ENCODE results near the gene SIK1.

The SIK1 gene

GRCh38 chr21:43371786-43372185 is 55.1 kb downstream of the SIK1 start:
- no peak for TF ChIP-seq CTCF (IDR thresholded peaks at IDR 0.05; ENCODE audit: control extremely low read depth, extremely low read depth, low read depth, missing control alignments)
- DNase-seq (ENCODE audit: extremely low spot score) = no peak
- ChIA-PET POLR2A (no interaction called here), CTCF (no interaction called here)

GRCh38 chr21:43370888-43371570 is 55.9 kb downstream of the SIK1 start:
- CTCF ChIA-PET = no interaction called here
- TF ChIP-seq CTCF (IDR thresholded peaks at IDR 0.05; ENCODE audit: control extremely low read depth, extremely low read depth, low read depth, missing control alignments) = no peak
- POLR2A ChIA-PET = no interaction called here
- no peak for DNase-seq (ENCODE audit: extremely low spot score)

- ChIA-PET POLR2A (no interaction called here), CTCF (no interaction called here)
- no peak for TF ChIP-seq CTCF (IDR thresholded peaks at IDR 0.05; ENCODE audit: control extremely low read depth, extremely low read depth, low read depth, missing control alignments)
- DNase-seq (ENCODE audit: extremely low spot score) = no peak
Measured at GRCh38 chr21:43370091-43370658, 56.8 kb downstream of the SIK1 start.

DNA sequence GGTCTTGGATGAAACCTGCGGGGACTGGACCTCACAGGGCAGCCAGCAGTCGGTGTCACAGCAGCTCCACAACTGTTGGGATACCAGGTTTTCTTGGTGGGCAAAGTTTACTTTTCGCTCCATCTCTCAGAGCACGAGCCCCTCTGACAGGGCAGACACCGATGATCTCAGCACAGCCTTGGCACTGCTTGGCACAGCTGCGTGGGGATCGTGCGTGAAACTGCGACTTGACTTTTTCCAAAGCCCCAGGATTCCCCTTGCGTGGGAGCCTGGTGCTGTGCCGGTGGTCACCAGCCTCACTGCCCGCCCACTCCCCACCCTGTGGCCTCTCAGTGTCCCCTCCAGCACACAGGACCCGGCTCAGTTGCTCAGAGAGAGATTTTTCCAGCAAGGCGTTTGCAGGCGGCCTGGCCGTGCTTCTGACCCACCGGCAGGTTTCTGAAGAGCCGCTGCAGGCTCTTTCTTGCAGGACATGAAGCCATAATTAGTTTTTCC is 57.3 kb downstream of the SIK1 start:
- POLR2A ChIA-PET = no interaction called here
- DNase-seq (ENCODE audit: extremely low spot score) = no peak
- no peak for TF ChIP-seq CTCF (IDR thresholded peaks at IDR 0.05; ENCODE audit: control extremely low read depth, extremely low read depth, low read depth, missing control alignments)
- CTCF ChIA-PET = no interaction called here

DNA sequence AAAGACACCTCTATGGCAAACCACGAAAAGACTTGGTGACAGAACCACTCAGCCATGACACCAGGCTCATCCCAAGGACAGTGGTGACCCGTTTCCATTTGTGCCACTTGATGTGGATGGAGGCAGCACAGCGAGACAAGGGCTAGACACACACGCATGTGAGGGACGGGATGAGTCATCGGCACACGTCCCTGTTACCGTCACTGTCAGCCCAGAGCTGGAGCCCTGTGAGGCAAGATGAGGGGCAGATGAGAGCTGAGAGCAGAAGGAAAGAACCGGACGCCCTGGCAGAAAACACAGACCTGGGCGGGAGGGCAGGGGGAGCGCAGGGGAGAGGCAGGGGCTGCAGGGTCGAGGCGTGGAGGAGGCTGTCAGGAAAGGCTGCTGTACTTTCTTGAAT is 57.8 kb downstream of the SIK1 start:
- ChIA-PET POLR2A (no interaction called here), CTCF (no interaction called here)
- TF ChIP-seq CTCF (IDR thresholded peaks at IDR 0.05; ENCODE audit: control extremely low read depth, extremely low read depth, low read depth, missing control alignments) = no peak
- peak; percentile 57 for DNase-seq (ENCODE audit: extremely low spot score)

- TF ChIP-seq CTCF (IDR thresholded peaks at IDR 0.05; ENCODE audit: control extremely low read depth, extremely low read depth, low read depth, missing control alignments) = no peak
- no peak for DNase-seq (ENCODE audit: extremely low spot score)
- CTCF ChIA-PET = no interaction called here
- POLR2A ChIA-PET = no interaction called here
Measured at GRCh38 chr21:43368685-43369084, 58.2 kb downstream of the SIK1 start.
